ENCODE data around the gene TFE3.

TFE3 gene

DNA sequence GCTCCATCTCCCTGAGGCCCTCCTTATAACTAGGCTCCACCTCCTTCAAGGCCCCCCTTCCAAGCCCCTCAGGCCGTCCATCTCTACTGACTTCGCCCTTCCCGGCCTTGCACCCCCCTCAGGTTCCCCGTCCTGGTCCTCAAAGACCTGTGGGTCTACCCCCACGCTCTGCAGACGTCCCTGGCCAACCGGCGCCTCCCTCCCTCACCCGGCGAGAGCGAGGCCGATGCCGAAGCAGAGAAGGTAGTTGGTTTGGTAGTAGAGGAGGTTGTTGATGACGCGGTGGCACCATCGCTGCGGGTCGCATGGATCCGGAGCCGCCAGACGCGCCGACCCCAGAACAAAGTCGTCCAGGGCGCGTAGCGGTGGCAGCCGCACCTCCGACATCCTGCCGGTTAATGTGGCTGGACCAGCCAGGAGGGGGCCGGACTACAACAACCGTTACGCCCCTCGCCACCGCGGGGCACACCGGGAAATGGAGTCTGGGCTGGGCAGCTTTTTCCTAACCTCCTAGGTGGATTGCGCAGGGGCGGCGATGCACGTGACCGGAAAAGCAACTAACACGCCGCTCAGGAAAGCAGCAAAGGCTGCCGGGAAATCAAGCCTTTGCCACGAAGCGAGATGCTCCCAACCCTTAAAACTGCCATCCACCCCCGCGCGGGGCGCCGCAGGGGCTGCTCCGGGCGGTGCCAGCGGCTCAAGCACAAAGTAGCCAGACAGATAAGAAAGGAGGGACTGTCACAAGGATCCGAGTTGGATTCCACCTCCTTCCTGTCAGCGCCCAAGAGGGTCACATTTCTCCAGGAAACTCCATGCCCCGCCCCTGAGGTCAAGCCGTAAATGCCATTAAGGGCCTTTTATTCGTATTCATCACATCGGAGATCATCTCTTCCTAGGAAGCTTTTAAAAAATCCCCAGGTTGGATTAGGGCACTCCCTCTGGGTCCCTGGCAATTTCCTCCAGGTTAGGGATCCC is 30.7 kb upstream of the TFE3 start, which contains the start of gene PRAF2:
PRAF2 (minus strand) TSS at position 402 of the 975 bp plus-strand sequence; CDS start at position 387, 15 bp downstream.
- Histone ChIP-seq H3K9ac (ENCODE audit: low read length) (no peak within 1 kb of the TSS; the same call in 1 of the 2 replicates), H3K27ac (ENCODE audit: low read length) (no peak within 1 kb of the TSS), H3K9me2 (replicated peaks; ENCODE audit: insufficient read depth, low read length) (no peaks in the 10 kb centered on the region), H3K4me3 (ENCODE audit: low read length) (peak within 1 kb of the TSS; percentile 65), H3K36me3 (replicated peaks; ENCODE audit: insufficient read depth, low read length) (no peaks in the 10 kb centered on the region), H3K4me1 (ENCODE audit: low read length) (no peaks in the 10 kb centered on the region), H3K9me3 (replicated peaks; ENCODE audit: insufficient read depth, low read length) (no peaks in the 10 kb centered on the region), H3K79me2 (ENCODE audit: low read length) (no peaks in the 10 kb centered on the region), H3K4me2 (ENCODE audit: low read depth, low read length) (peak within 1 kb of the TSS; percentile 52; the same call in 1 of the 2 replicates), H3F3A (ENCODE audit: insufficient read depth, low read length) (no peaks in the 10 kb centered on the region), H2AFZ (ENCODE audit: low read length) (peak within 1 kb of the TSS; percentile 56; the same call in 1 of the 2 replicates), H3K27me3 (replicated peaks; ENCODE audit: insufficient read depth, low read length) (no peaks in the 10 kb centered on the region), H4K20me1 (ENCODE audit: insufficient read depth, low read length) (no peaks in the 10 kb centered on the region)
- TF ChIP-seq, protein P1, sequence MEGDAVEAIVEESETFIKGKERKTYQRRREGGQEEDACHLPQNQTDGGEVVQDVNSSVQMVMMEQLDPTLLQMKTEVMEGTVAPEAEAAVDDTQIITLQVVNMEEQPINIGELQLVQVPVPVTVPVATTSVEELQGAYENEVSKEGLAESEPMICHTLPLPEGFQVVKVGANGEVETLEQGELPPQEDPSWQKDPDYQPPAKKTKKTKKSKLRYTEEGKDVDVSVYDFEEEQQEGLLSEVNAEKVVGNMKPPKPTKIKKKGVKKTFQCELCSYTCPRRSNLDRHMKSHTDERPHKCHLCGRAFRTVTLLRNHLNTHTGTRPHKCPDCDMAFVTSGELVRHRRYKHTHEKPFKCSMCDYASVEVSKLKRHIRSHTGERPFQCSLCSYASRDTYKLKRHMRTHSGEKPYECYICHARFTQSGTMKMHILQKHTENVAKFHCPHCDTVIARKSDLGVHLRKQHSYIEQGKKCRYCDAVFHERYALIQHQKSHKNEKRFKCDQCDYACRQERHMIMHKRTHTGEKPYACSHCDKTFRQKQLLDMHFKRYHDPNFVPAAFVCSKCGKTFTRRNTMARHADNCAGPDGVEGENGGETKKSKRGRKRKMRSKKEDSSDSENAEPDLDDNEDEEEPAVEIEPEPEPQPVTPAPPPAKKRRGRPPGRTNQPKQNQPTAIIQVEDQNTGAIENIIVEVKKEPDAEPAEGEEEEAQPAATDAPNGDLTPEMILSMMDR (IDR thresholded peaks at IDR 0.05; ENCODE audit: low read length) = no peak
- TF ChIP-seq EZH2 (optimal IDR thresholded peaks at IDR 0.05; ENCODE audit: low read depth, low read length) = no peak
- no peak for TF ChIP-seq EZH2phosphoT487 (IDR thresholded peaks at IDR 0.05; ENCODE audit: low read length)
- peak; percentile 88 for DNase-seq

DNA sequence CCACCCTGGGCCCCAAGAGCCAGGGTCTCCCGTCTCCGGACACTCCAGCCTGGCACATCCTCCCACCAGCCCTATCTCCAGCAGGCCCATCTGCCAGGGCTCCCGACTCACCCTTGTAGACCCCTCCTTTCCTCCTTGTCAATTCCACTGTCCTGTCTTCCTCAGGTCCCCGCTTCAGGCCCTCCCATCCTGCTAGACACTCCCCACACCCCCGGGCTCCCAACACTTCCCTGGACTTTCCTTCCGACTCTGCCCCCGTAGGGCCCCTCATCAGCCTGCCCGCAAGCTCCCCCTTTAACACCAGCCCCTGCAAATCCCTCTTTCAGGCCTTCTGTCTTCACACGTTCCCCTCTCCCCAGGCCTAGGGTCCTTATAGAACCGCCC is 29.5 kb upstream of the TFE3 start:
- Histone ChIP-seq H3K79me2 (ENCODE audit: low read length) (no peaks in the 10 kb centered on the region), H3K4me2 (ENCODE audit: low read depth, low read length) (no peak overlapping the region), H3K36me3 (replicated peaks; ENCODE audit: insufficient read depth, low read length) (no peaks in the 10 kb centered on the region), H3F3A (ENCODE audit: insufficient read depth, low read length) (no peaks in the 10 kb centered on the region), H3K4me3 (ENCODE audit: low read length) (no peak overlapping the region), H3K9ac (ENCODE audit: low read length) (no peak overlapping the region), H2AFZ (ENCODE audit: low read length) (no peak overlapping the region), H3K9me3 (replicated peaks; ENCODE audit: insufficient read depth, low read length) (no peaks in the 10 kb centered on the region), H3K4me1 (ENCODE audit: low read length) (no peaks in the 10 kb centered on the region), H4K20me1 (ENCODE audit: insufficient read depth, low read length) (no peaks in the 10 kb centered on the region), H3K27ac (ENCODE audit: low read length) (no peak overlapping the region), H3K9me2 (replicated peaks; ENCODE audit: insufficient read depth, low read length) (no peaks in the 10 kb centered on the region), H3K27me3 (replicated peaks; ENCODE audit: insufficient read depth, low read length) (no peaks in the 10 kb centered on the region)
- DNase-seq = no peak
- TF ChIP-seq, protein P1 (IDR thresholded peaks at IDR 0.05; ENCODE audit: low read length) = no peak
- TF ChIP-seq EZH2phosphoT487 (IDR thresholded peaks at IDR 0.05; ENCODE audit: low read length) (no peak), EZH2 (optimal IDR thresholded peaks at IDR 0.05; ENCODE audit: low read depth, low read length) (no peak)

DNA sequence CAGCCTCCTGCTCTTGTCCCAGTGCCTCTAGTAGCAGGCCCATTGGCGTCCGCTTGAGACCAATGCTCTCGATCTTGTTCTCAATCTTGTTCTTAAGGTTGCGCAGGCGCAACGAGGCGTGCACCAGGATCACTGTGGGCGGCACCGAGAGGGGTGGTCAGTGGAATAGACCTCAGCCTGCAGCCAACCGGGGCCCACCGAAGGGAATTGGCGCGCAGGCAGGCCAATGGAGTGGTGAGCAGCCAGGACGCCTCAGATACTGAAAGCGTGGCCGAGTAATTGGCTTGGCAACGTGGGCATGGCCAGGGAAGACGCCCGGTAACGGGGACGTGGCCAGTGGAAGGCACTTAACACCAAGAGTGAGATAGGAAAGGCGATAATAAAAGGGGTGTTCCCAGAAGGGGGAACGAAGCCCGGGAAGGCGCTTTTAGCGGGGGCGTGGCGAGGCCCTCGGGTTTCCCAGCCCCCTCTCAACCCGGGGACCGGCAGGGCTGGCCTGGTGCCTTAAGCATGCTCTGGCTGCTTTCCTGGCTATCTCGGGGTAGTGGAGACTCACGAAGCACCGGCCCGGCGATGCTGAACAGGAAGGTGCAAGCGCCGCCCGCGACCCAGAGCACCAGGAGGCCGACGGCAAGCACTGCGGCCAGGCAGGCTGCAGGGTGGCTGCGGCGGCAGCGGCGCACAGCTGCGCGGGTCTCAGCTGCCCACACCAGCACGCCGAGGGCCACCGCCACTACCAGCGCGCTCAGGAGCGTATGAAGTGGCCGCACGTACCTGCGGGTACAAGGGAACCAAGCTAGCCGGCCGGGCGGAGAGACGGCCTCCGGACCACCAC is 28.9 kb upstream of the TFE3 start:
- no peak overlapping the region for H3K27ac ChIP-seq (ENCODE audit: low read length)
- H3K27me3 ChIP-seq (replicated peaks; ENCODE audit: insufficient read depth, low read length) = no peaks in the 10 kb centered on the region
- TF ChIP-seq, protein P1 (IDR thresholded peaks at IDR 0.05; ENCODE audit: low read length) = no peak
- TF ChIP-seq EZH2 (optimal IDR thresholded peaks at IDR 0.05; ENCODE audit: low read depth, low read length) (no peak), EZH2phosphoT487 (IDR thresholded peaks at IDR 0.05; ENCODE audit: low read length) (no peak)
- H2AFZ ChIP-seq (ENCODE audit: low read length) = no peak overlapping the region
- no peak overlapping the region for H3K4me2 ChIP-seq (ENCODE audit: low read depth, low read length)
- H3K79me2 ChIP-seq (ENCODE audit: low read length) = no peaks in the 10 kb centered on the region
- no peaks in the 10 kb centered on the region for H3K36me3 ChIP-seq (replicated peaks; ENCODE audit: insufficient read depth, low read length)
- no peaks in the 10 kb centered on the region for H3K9me3 ChIP-seq (replicated peaks; ENCODE audit: insufficient read depth, low read length)
- no peak overlapping the region for H3K9ac ChIP-seq (ENCODE audit: low read length)
- no peak overlapping the region for H3K4me3 ChIP-seq (ENCODE audit: low read length)
- no peaks in the 10 kb centered on the region for H3K4me1 ChIP-seq (ENCODE audit: low read length)
- no peaks in the 10 kb centered on the region for H3F3A ChIP-seq (ENCODE audit: insufficient read depth, low read length)
- no peak for DNase-seq
- no peaks in the 10 kb centered on the region for H3K9me2 ChIP-seq (replicated peaks; ENCODE audit: insufficient read depth, low read length)
- H4K20me1 ChIP-seq (ENCODE audit: insufficient read depth, low read length) = no peaks in the 10 kb centered on the region
